Measurements from ENCODE around the gene SEMA3E.

SEMA3E gene

GRCh38 chr7:83524277-83525075, 124.5 kb downstream of the SEMA3E start:
- Histone ChIP-seq H3K79me2 (ENCODE audit: control insufficient read depth, insufficient read depth, low read length, unreplicated experiment) (no peaks in the 10 kb centered on the region), H3K4me3 (ENCODE audit: low read depth, low read length) (no peak overlapping the region), H3K4me1 (ENCODE audit: control insufficient read depth, insufficient read depth, low read length, unreplicated experiment) (peaks cover 8% of the 10 kb centered on the region), H3K27me3 (ENCODE audit: insufficient read depth, low read length) (no peaks in the 10 kb centered on the region), H3K27ac (ENCODE audit: low read depth, low read length) (no peak overlapping the region), H3K36me3 (ENCODE audit: insufficient read depth, low read length) (no peaks in the 10 kb centered on the region), H2AFZ (ENCODE audit: low read length, unreplicated experiment) (no peak overlapping the region)

DNA sequence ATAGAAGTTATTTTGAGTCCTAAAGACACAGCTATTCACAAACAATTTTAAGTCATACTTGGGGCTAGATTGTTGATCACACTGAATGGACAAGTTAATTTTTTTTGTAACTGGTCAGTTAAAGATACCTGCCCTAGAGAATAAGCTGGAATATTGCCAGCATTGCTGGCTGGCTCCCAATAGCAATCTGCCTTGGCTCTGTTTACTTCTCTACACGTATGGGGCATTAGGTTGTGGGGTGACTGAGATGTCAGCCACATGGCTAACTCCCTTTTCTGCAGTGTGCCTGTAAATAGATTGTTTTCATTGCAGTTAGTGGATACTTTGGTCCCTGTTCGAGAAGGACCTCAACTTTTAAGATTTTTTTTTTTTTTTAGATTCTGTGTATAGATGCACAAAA, 128.2 kb downstream of the SEMA3E start:
- Histone ChIP-seq H3K79me2 (ENCODE audit: control insufficient read depth, insufficient read depth, low read length, unreplicated experiment) (no peaks in the 10 kb centered on the region), H3K4me3 (ENCODE audit: low read depth, low read length) (no peak overlapping the region), H3K27ac (ENCODE audit: low read depth, low read length) (no peak overlapping the region), H3K27me3 (ENCODE audit: insufficient read depth, low read length) (no peaks in the 10 kb centered on the region), H3K36me3 (ENCODE audit: insufficient read depth, low read length) (no peaks in the 10 kb centered on the region), H2AFZ (ENCODE audit: low read length, unreplicated experiment) (no peak overlapping the region), H3K4me1 (ENCODE audit: control insufficient read depth, insufficient read depth, low read length, unreplicated experiment) (peaks cover 8% of the 10 kb centered on the region)

- H3K27ac ChIP-seq (ENCODE audit: low read depth, low read length) = no peak overlapping the region
- H3K36me3 ChIP-seq (ENCODE audit: insufficient read depth, low read length) = no peaks in the 10 kb centered on the region
- H2AFZ ChIP-seq (ENCODE audit: low read length, unreplicated experiment) = no peak overlapping the region
- no peaks in the 10 kb centered on the region for H3K27me3 ChIP-seq (ENCODE audit: insufficient read depth, low read length)
- no peaks in the 10 kb centered on the region for H3K79me2 ChIP-seq (ENCODE audit: control insufficient read depth, insufficient read depth, low read length, unreplicated experiment)
- no peak overlapping the region for H3K4me3 ChIP-seq (ENCODE audit: low read depth, low read length)
- peaks cover under 1% of the 10 kb centered on the region for H3K4me1 ChIP-seq (ENCODE audit: control insufficient read depth, insufficient read depth, low read length, unreplicated experiment)
Measured at GRCh38 chr7:83519240-83519639, 129.7 kb downstream of the SEMA3E start.

GRCh38 chr7:83517035-83517700, 131.8 kb downstream of the SEMA3E start:
- no peak overlapping the region for H2AFZ ChIP-seq (ENCODE audit: low read length, unreplicated experiment)
- H3K36me3 ChIP-seq (ENCODE audit: insufficient read depth, low read length) = no peaks in the 10 kb centered on the region
- no peaks in the 10 kb centered on the region for H3K4me1 ChIP-seq (ENCODE audit: control insufficient read depth, insufficient read depth, low read length, unreplicated experiment)
- H3K4me3 ChIP-seq (ENCODE audit: low read depth, low read length) = no peak overlapping the region
- H3K27ac ChIP-seq (ENCODE audit: low read depth, low read length) = no peak overlapping the region
- no peaks in the 10 kb centered on the region for H3K27me3 ChIP-seq (ENCODE audit: insufficient read depth, low read length)
- no peaks in the 10 kb centered on the region for H3K79me2 ChIP-seq (ENCODE audit: control insufficient read depth, insufficient read depth, low read length, unreplicated experiment)

- no peaks in the 10 kb centered on the region for H3K79me2 ChIP-seq (ENCODE audit: control insufficient read depth, insufficient read depth, low read length, unreplicated experiment)
- H3K36me3 ChIP-seq (ENCODE audit: insufficient read depth, low read length) = no peaks in the 10 kb centered on the region
- no peaks in the 10 kb centered on the region for H3K27me3 ChIP-seq (ENCODE audit: insufficient read depth, low read length)
- H3K27ac ChIP-seq (ENCODE audit: low read depth, low read length) = no peak overlapping the region
- no peak overlapping the region for H3K4me3 ChIP-seq (ENCODE audit: low read depth, low read length)
- H2AFZ ChIP-seq (ENCODE audit: low read length, unreplicated experiment) = no peak overlapping the region
- H3K4me1 ChIP-seq (ENCODE audit: control insufficient read depth, insufficient read depth, low read length, unreplicated experiment) = no peaks in the 10 kb centered on the region
Measured at GRCh38 chr7:83514977-83515376, 134.0 kb downstream of the SEMA3E start.

GRCh38 chr7:83509255-83510021, 139.5 kb downstream of the SEMA3E start:
- Histone ChIP-seq H3K4me3 (ENCODE audit: low read depth, low read length) (no peak overlapping the region), H3K4me1 (ENCODE audit: control insufficient read depth, insufficient read depth, low read length, unreplicated experiment) (no peaks in the 10 kb centered on the region), H2AFZ (ENCODE audit: low read length, unreplicated experiment) (no peak overlapping the region), H3K36me3 (ENCODE audit: insufficient read depth, low read length) (no peaks in the 10 kb centered on the region), H3K79me2 (ENCODE audit: control insufficient read depth, insufficient read depth, low read length, unreplicated experiment) (no peaks in the 10 kb centered on the region), H3K27ac (ENCODE audit: low read depth, low read length) (no peak overlapping the region), H3K27me3 (ENCODE audit: insufficient read depth, low read length) (no peaks in the 10 kb centered on the region)

DNA sequence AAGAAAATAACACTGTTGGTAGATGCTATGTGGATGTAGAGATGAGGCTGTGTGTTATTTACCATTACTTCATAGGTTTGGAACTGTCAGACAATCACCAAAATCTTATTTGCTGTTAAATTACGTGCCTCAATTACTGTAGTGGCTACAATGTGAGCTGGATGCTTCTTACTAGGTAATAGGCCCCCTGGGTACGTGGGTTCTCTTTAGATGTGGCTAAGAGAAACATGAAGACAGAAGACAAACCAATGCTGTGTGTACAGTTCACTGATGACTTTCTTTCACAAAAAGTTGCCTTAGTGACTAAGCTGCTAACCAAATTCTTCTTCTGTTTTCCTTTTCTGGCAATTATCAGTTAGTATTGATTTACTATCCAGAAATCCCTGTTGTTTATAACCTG, 144.6 kb downstream of the SEMA3E start:
- Histone ChIP-seq H3K4me3 (ENCODE audit: low read depth, low read length) (no peak overlapping the region), H3K4me1 (ENCODE audit: control insufficient read depth, insufficient read depth, low read length, unreplicated experiment) (no peaks in the 10 kb centered on the region), H3K27ac (ENCODE audit: low read depth, low read length) (no peak overlapping the region), H3K36me3 (ENCODE audit: insufficient read depth, low read length) (no peaks in the 10 kb centered on the region), H3K79me2 (ENCODE audit: control insufficient read depth, insufficient read depth, low read length, unreplicated experiment) (no peaks in the 10 kb centered on the region), H3K27me3 (ENCODE audit: insufficient read depth, low read length) (no peaks in the 10 kb centered on the region), H2AFZ (ENCODE audit: low read length, unreplicated experiment) (no peak overlapping the region)

DNA sequence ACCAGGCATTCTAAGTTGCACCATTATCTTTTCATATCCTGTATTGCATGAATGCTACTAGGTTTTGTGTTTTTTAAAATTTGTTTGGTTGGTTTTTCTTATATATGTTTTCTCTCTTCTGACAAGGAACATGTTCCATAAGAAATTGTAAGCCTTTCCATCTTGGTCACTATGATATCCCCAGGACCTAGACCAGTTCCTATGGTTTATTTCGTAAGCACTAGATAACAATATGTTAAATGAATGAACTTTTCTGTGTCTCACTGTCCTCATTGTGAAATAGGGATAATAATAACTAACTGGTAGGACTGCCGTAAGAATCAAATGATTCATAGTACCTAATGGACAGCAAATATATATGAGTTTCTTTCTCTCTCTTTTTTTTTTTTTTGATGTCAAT, 146.3 kb downstream of the SEMA3E start:
- no peaks in the 10 kb centered on the region for H3K36me3 ChIP-seq (ENCODE audit: insufficient read depth, low read length)
- no peak overlapping the region for H3K4me3 ChIP-seq (ENCODE audit: low read depth, low read length)
- no peaks in the 10 kb centered on the region for H3K27me3 ChIP-seq (ENCODE audit: insufficient read depth, low read length)
- no peak overlapping the region for H2AFZ ChIP-seq (ENCODE audit: low read length, unreplicated experiment)
- no peaks in the 10 kb centered on the region for H3K4me1 ChIP-seq (ENCODE audit: control insufficient read depth, insufficient read depth, low read length, unreplicated experiment)
- no peaks in the 10 kb centered on the region for H3K79me2 ChIP-seq (ENCODE audit: control insufficient read depth, insufficient read depth, low read length, unreplicated experiment)
- H3K27ac ChIP-seq (ENCODE audit: low read depth, low read length) = no peak overlapping the region

DNA sequence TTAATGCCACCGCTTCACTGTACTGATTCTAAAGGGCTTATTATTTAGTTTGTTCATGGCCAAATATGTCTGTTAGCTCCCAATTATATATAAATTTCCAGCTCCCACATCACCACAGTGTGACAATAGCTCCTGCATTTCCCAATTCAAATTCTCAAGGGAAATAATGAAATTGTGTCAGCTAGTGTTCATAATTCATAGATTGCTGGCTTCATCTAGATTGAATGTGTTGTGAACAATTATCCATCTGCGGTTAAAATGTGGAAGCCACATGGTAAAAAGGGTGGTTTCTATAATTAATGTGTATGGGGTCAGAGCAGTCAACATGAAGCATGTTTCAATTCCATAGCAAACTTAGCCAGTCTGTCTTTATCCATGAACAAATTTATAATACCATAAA, 154.3 kb downstream of the SEMA3E start:
- H3K27ac ChIP-seq (ENCODE audit: low read depth, low read length) = no peak overlapping the region
- H3K4me3 ChIP-seq (ENCODE audit: low read depth, low read length) = no peak overlapping the region
- no peaks in the 10 kb centered on the region for H3K27me3 ChIP-seq (ENCODE audit: insufficient read depth, low read length)
- no peaks in the 10 kb centered on the region for H3K79me2 ChIP-seq (ENCODE audit: control insufficient read depth, insufficient read depth, low read length, unreplicated experiment)
- H2AFZ ChIP-seq (ENCODE audit: low read length, unreplicated experiment) = no peak overlapping the region
- no peaks in the 10 kb centered on the region for H3K4me1 ChIP-seq (ENCODE audit: control insufficient read depth, insufficient read depth, low read length, unreplicated experiment)
- no peaks in the 10 kb centered on the region for H3K36me3 ChIP-seq (ENCODE audit: insufficient read depth, low read length)

- Histone ChIP-seq H3K27ac (ENCODE audit: low read depth, low read length) (no peak overlapping the region), H3K36me3 (ENCODE audit: insufficient read depth, low read length) (no peaks in the 10 kb centered on the region), H3K4me1 (ENCODE audit: control insufficient read depth, insufficient read depth, low read length, unreplicated experiment) (no peaks in the 10 kb centered on the region), H3K79me2 (ENCODE audit: control insufficient read depth, insufficient read depth, low read length, unreplicated experiment) (no peaks in the 10 kb centered on the region), H3K4me3 (ENCODE audit: low read depth, low read length) (no peak overlapping the region), H3K27me3 (ENCODE audit: insufficient read depth, low read length) (no peaks in the 10 kb centered on the region), H2AFZ (ENCODE audit: low read length, unreplicated experiment) (no peak overlapping the region)
Measured at GRCh38 chr7:83492802-83493201, 156.1 kb downstream of the SEMA3E start.
